Thymus (tissue), 11 donors: ENCODE measurements around the gene RGS9. TPM values are rescaled to one million over a fixed set of nuclear protein-coding genes. Genes with fewer than 3 reads are reported as not detected.

ENCODE experiments used
- DNase-seq, 9 donors: peaks; one replicate each; pipeline ENCODE4 v3.0.0-alpha.2; 2013; ENCODE audit warnings: low spot score in 9 of 9, low read depth in 6 of 9, missing footprints in 1 of 9
- H3K27ac ChIP-seq, 2 donors: one replicate each; pipeline ENCODE4 v1.5.1; 2013; ENCODE audit warnings: control low read depth in 1 of 2, low read depth in 1 of 2, low read length in 1 of 2, mild to moderate bottlenecking in 1 of 2, moderate library complexity in 1 of 2
- H3K27me3 ChIP-seq, 2 donors: one replicate each; pipeline ENCODE4 v1.5.1; 2013; ENCODE audit warnings: low read length in 1 of 2; ENCODE audit not compliant: control insufficient read depth in 2 of 2, insufficient read depth in 1 of 2
- H3K36me3 ChIP-seq, 2 donors: one replicate each; pipeline ENCODE4 v1.5.1; 2013; ENCODE audit warnings: low read length in 1 of 2, mild to moderate bottlenecking in 1 of 2, moderate library complexity in 1 of 2; ENCODE audit not compliant: control insufficient read depth in 2 of 2, insufficient read depth in 2 of 2
- H3K4me1 ChIP-seq, 2 donors: one replicate each; pipeline ENCODE4 v1.5.1; 2013; ENCODE audit warnings: low read length in 2 of 2; ENCODE audit not compliant: control insufficient read depth in 2 of 2, insufficient read depth in 2 of 2
- H3K4me3 ChIP-seq, 2 donors: one replicate each; pipeline ENCODE4 v1.5.1; 2013; ENCODE audit warnings: low read length in 2 of 2, control low read depth in 1 of 2, mild to moderate bottlenecking in 1 of 2
- H3K9me3 ChIP-seq, 2 donors: one replicate each; pipeline ENCODE4 v1.5.1; 2013; ENCODE audit warnings: low read length in 1 of 2, mild to moderate bottlenecking in 1 of 2; ENCODE audit not compliant: control insufficient read depth in 2 of 2, insufficient read depth in 1 of 2
- WGBS: extraction: QIAGEN DNeasy Blood & Tissue Kit; methylation state at CpG from one replicate; pipeline ENCODE4 v1.1.7; 2013; 5-methylcytosine and 5-hydroxymethylcytosine counted together
- polyA plus RNA-seq: library from polyadenylated mRNA; stranded (reverse); fragments of 200-250 nt; gene quantifications from one replicate; pipeline ENCODE4 v1.2.3, GENCODE V29; 2013
- total RNA-seq: library from RNA; stranded (reverse); fragments of 120-200 nt; gene quantifications from one replicate; pipeline ENCODE4 v1.2.4, GENCODE V29; 2013
- donor health status: healthy.

RGS9 gene
- total and polyA plus RNA-seq, 2 donors = 1.9 to 2.6 TPM

- Histone ChIP-seq H3K27ac (no peak overlapping the region), H3K4me3 (no peak overlapping the region), H3K27me3 (peaks cover 0 to 12% of the 10 kb centered on the region in 2 donors), H3K36me3 (no peaks in the 10 kb centered on the region), H3K4me1 (peaks cover 0 to 9% of the 10 kb centered on the region in 2 donors), H3K9me3 (no peaks in the 10 kb centered on the region)
- peak; percentile 16 to 75 (median 40) for DNase-seq
- WGBS = 49% methylated on average over 8 of the region's 8 CpGs
Observed at GRCh38 chr17:65231662-65232335, 94.6 kb downstream of the RGS9 start.

DNA sequence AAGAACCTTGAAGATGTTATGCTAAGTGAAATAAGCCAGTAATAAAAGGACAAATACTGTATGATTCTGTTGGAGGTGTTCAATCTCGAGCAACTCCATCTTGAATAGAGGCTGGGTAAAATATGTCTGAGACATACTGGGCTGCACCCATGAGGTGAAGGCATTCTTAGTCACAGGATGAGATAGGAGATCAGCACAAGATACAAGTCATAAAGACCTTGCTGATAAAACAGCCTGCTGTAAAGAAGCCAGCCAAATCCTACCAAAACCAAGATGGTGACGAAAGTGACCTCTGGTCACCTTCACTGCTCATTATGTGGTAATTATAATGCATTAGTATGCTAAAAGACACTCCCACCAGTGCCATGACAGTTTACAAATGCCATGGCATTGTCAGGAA is 98.1 kb downstream of the RGS9 start:
- no peak for DNase-seq
- no peaks in the 10 kb centered on the region for H3K9me3 ChIP-seq

GRCh38 chr17:65236321-65236720 is 99.2 kb downstream of the RGS9 start:
- Histone ChIP-seq H3K9me3 (no peaks in the 10 kb centered on the region), H3K27ac (no peak overlapping the region), H3K4me1 (no peaks in the 10 kb centered on the region), H3K4me3 (no peak overlapping the region), H3K36me3 (no peaks in the 10 kb centered on the region), H3K27me3 (peaks cover 0 to 3% of the 10 kb centered on the region in 2 donors)
- 63% methylated on average over 1 of the region's 1 CpG for WGBS
- DNase-seq = no peak

More for the DNA sequence above, 98.1 kb downstream of the RGS9 start:
- H3K36me3 ChIP-seq = no peaks in the 10 kb centered on the region
- no peak overlapping the region for H3K4me3 ChIP-seq
- H3K27me3 ChIP-seq = peaks cover 0 to 3% of the 10 kb centered on the region in 2 donors
- 95% methylated on average over 2 of the region's 2 CpGs for WGBS
- no peak overlapping the region for H3K27ac ChIP-seq
- no peaks in the 10 kb centered on the region for H3K4me1 ChIP-seq

GRCh38 chr17:65243838-65244625 is 106.9 kb downstream of the RGS9 start:
- peaks cover 0 to 2% of the 10 kb centered on the region in 2 donors for H3K27me3 ChIP-seq
- H3K36me3 ChIP-seq = no peaks in the 10 kb centered on the region
- 56% methylated on average over 9 of the region's 9 CpGs for WGBS
- no peak overlapping the region for H3K4me3 ChIP-seq
- H3K9me3 ChIP-seq = no peaks in the 10 kb centered on the region
- H3K27ac ChIP-seq = no peak overlapping the region
- H3K4me1 ChIP-seq = peaks cover 0 to 7% of the 10 kb centered on the region in 2 donors
- no peak for DNase-seq

- DNase-seq = no peak
- 15% methylated on average over 4 of the region's 4 CpGs for WGBS
- no peak overlapping the region for H3K4me3 ChIP-seq
- H3K36me3 ChIP-seq = no peaks in the 10 kb centered on the region
- H3K9me3 ChIP-seq = no peaks in the 10 kb centered on the region
- peaks cover 0 to 2% of the 10 kb centered on the region in 2 donors for H3K27me3 ChIP-seq
- peaks cover 0 to 7% of the 10 kb centered on the region in 2 donors for H3K4me1 ChIP-seq
- no peak overlapping the region for H3K27ac ChIP-seq
Observed at GRCh38 chr17:65246252-65246651, 109.1 kb downstream of the RGS9 start.

DNA sequence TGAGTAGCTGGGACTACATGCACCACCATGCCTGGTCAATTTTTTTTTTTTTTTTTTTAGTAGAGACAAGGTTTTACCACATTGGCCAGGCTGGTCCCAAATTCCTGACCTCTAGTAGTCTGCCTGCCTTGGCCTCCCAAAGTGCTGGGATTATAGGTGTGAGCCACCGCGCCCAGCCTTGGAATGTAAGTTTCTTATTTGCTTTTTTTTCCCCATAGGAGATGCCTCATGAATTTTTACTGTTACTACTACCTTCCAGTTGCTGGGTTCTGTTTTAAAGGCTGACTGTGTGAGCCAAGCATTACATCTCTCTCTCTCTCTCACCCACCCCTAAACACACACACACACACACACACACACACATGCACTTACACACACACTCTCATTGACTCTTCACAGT is 112.6 kb downstream of the RGS9 start:
- Histone ChIP-seq H3K36me3 (no peaks in the 10 kb centered on the region), H3K4me1 (no peaks in the 10 kb centered on the region), H3K9me3 (no peaks in the 10 kb centered on the region), H3K4me3 (no peak overlapping the region), H3K27ac (no peak overlapping the region), H3K27me3 (peaks cover 0 to 3% of the 10 kb centered on the region in 2 donors)
- 100% methylated on average over 2 of the region's 2 CpGs for WGBS
- DNase-seq = no peak

DNA sequence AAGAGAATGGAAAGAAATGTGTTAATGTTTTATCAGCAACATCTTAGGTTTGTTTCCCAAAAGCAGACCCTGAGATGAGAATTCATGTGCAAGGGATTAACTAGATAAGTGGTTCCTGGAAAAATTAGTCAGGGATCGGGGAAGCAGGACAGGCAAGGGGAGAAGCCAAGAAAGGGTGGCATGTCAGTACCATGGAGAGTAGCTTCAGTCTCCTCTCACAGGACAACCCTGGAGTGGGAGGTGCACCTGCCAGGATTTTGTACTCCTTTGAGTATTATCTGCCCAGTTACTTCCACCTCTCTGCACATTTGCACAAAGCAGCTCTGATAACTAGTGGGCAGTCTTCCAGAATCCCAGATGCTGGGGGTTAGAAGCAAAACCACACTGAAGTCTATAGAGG is 117.0 kb downstream of the RGS9 start:
- Histone ChIP-seq H3K27me3 (peaks cover 0 to 4% of the 10 kb centered on the region in 2 donors), H3K4me3 (no peak overlapping the region), H3K27ac (no peak overlapping the region), H3K9me3 (no peaks in the 10 kb centered on the region), H3K4me1 (no peaks in the 10 kb centered on the region), H3K36me3 (no peaks in the 10 kb centered on the region)
- 69% methylated on average over 1 of the region's 1 CpG for WGBS
- no peak for DNase-seq

DNA sequence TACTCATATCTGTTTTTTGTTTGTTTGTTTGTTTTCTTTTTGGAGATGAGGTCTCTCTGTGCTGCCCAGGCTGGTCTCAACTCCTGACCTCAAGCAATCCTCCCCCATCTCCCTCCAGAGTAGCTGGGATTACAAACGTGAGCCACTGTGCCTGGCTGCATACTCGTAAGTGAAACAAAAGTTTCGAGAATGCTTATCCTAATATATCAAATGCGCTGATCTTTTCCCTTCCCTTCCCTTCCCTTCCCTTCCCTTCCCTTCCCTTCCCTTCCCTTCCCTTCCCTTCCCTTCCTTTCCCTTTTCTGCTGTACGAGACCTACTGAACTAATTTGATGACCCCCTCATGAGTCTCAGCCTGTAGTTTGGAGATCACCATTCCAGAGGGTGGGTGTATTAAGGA is 122.1 kb downstream of the RGS9 start:
- Histone ChIP-seq H3K36me3 (no peaks in the 10 kb centered on the region), H3K27me3 (peaks cover 0 to 2% of the 10 kb centered on the region in 2 donors), H3K4me1 (no peaks in the 10 kb centered on the region), H3K9me3 (no peaks in the 10 kb centered on the region), H3K4me3 (no peak overlapping the region), H3K27ac (no peak overlapping the region)
- DNase-seq = no peak
- WGBS = 88% methylated on average over 5 of the region's 5 CpGs

DNA sequence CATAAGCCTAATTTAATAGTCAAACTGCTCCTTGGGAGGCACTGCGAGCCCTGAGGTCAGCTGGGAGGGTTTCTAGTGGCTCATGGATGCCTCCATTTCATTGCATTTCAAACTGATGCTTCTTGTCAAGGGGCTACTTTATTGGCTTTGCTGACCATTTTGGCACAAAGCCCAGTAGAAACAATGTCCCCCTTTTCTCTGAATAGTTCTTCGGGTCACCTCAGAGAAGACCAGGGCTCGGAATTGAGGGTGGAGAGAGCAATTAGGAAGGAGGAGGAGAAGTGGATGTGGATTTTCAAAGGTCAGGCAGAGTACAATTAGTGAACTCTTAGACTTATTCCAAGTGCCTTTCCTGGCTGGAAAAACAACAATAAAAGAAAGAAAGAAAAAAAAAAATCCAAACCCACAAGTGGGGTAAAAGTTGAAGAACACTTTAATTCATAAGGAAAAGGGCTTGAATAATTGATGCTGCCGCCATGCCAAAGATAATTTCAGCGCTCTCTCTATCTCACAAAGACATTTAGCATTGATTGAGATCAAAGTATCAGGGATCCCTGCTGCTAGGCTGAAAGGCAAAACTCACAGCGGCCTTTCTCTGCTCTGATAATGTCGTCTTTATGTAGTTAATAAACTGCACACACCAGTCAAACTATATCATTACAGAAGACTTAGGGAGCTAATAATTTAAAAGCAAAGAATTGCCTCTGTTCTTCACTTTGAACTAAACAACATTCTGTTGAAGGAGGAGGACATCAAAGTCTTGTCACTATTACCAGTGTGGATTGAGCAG is 122.7 kb downstream of the RGS9 start:
- H3K27ac ChIP-seq = no peak overlapping the region
- H3K27me3 ChIP-seq = peaks cover 0 to 2% of the 10 kb centered on the region in 2 donors
- H3K4me1 ChIP-seq = no peaks in the 10 kb centered on the region
- 85% methylated on average over 7 of the region's 7 CpGs for WGBS
- no peaks in the 10 kb centered on the region for H3K36me3 ChIP-seq
- DNase-seq = no peak
- H3K4me3 ChIP-seq = no peak overlapping the region
- H3K9me3 ChIP-seq = no peaks in the 10 kb centered on the region
